HepG2 (cell line): ENCODE results near the gene SPATA32.

Source experiments
- GTF3A ChIP-seq: sonication (generic); formaldehyde crosslinking; conservative IDR thresholded peaks from 2 replicates; pipeline ENCODE4 v1.4.0; 2020; ENCODE audit warnings: mild to moderate bottlenecking, missing genetic modification reagents
- HOXA7 ChIP-seq: sonication (generic); formaldehyde crosslinking; IDR thresholded peaks from 2 replicates; pipeline ENCODE4 v1.8.1; 2022; ENCODE audit warnings: mild to moderate bottlenecking, missing genetic modification reagents, moderate library complexity
- NR2F1 ChIP-seq, 2 experiments: fragments of 450-650 bp in 1 of 2; formaldehyde crosslinking in 1 of 2; IDR thresholded peaks; 2 replicates each; pipeline versions ENCODE4 v1.5.0 to v1.6.1; 2016 to 2020; ENCODE audit warnings: mild to moderate bottlenecking in 1 of 2, missing compliant biosample characterization in 1 of 2, missing genetic modification reagents in 1 of 2, moderate library complexity in 1 of 2
- POLR2AphosphoS5 ChIP-seq: IDR thresholded peaks from 2 replicates; pipeline ENCODE4 v1.6.1; 2012; ENCODE audit warnings: low read depth, low read length
- RBM22 ChIP-seq: fragments of 200-400 bp; formaldehyde crosslinking; optimal IDR thresholded peaks from 2 replicates; pipeline ENCODE3; 2017; ENCODE audit warnings: mild to moderate bottlenecking, low read length, moderate library complexity
- RXRB ChIP-seq: IDR thresholded peaks from 2 replicates; pipeline ENCODE4 v1.6.1; 2016; ENCODE audit warnings: borderline replicate concordance, missing genetic modification reagents, missing compliant biosample characterization
- SAFB2 ChIP-seq: sonication (generic); formaldehyde crosslinking; IDR thresholded peaks from 2 replicates; pipeline ENCODE4 v1.5.1; 2020; ENCODE audit warnings: missing genetic modification reagents, low read depth, mild to moderate bottlenecking, borderline replicate concordance
- ZNF530 ChIP-seq: sonication (generic); formaldehyde crosslinking; IDR thresholded peaks from 2 replicates; pipeline ENCODE4 v1.5.0; 2020; ENCODE audit warnings: low read depth, mild to moderate bottlenecking, missing genetic modification reagents
- ZNF589 ChIP-seq: sonication (generic); formaldehyde crosslinking; conservative IDR thresholded peaks from 2 replicates; pipeline ENCODE4 v1.8.0; 2022; ENCODE audit warnings: mild to moderate bottlenecking, moderate library complexity, missing genetic modification reagents
- ZNF891 ChIP-seq: sonication (generic); formaldehyde crosslinking; IDR thresholded peaks from 2 replicates; pipeline ENCODE4 v1.5.0; 2020; ENCODE audit warnings: mild to moderate bottlenecking, missing genetic modification reagents
- TF ChIP-seq, protein P1 (sequence below): sonication (generic); formaldehyde crosslinking; IDR thresholded peaks from 2 replicates; pipeline ENCODE4 v1.5.1; 2020; ENCODE audit warnings: mild to moderate bottlenecking, missing genetic modification reagents, borderline replicate concordance
- TF ChIP-seq, protein P2 (sequence below): sonication (generic); formaldehyde crosslinking; IDR thresholded peaks from 2 replicates; pipeline ENCODE4 v1.5.0; 2020; ENCODE audit warnings: mild to moderate bottlenecking, missing genetic modification reagents, moderate library complexity
- TF ChIP-seq, protein P3 (sequence below), 2 experiments: sonication (generic) in 1 of 2; formaldehyde crosslinking in 1 of 2; IDR thresholded peaks; 2 replicates each; pipeline versions ENCODE4 v1.5.1 to v1.6.1; 2011 to 2020; ENCODE audit warnings: borderline replicate concordance in 1 of 2, low read depth in 1 of 2, low read length in 1 of 2, mild to moderate bottlenecking in 1 of 2, missing genetic modification reagents in 1 of 2, moderate library complexity in 1 of 2
- TF ChIP-seq, protein P4 (sequence below): sonication (generic); formaldehyde crosslinking; IDR thresholded peaks from 2 replicates; pipeline ENCODE4 v1.9.0; 2021; ENCODE audit warnings: missing genetic modification reagents, borderline replicate concordance

DNA sequence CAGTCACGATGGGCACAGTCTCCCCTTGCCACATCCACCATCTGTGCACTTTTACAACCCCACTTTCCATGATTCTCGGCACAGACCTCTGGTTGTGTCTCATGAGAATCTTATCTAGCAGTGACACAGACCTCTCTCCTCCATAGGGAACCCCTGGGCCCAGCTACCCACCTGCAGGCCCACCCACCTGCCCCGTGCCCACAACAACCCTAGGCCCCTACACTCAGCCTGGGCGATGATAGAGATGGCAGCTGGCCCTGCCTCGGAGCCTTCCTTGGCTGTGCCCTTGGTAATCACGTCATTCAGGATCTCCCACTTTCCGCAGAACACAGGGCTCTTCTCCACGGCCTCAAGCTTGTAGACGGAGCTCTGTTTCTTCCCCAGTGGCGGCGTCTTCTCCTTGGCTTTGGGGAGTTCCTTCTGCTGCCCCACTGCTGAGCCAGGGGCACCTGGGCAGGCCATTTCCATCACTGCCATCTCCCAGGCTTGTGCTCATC, 28.4 kb upstream of the SPATA32 start:
- TF ChIP-seq, protein P1, sequence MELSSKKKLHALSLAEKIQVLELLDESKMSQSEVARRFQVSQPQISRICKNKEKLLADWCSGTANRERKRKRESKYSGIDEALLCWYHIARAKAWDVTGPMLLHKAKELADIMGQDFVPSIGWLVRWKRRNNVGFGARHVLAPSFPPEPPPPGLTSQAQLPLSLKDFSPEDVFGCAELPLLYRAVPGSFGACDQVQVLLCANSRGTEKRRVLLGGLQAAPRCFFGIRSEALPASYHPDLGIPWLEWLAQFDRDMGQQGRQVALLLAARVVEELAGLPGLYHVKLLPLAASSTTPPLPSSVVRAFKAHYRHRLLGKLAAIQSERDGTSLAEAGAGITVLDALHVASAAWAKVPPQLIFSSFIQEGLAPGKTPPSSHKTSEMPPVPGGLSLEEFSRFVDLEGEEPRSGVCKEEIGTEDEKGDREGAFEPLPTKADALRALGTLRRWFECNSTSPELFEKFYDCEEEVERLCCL (CRISPR knock-in tag), result no peak
- TF ChIP-seq ZNF589 (CRISPR knock-in tag) (no peak), POLR2AphosphoS5 (no peak), ZNF530 (CRISPR knock-in tag) (no peak), ZNF891 (CRISPR knock-in tag) (no peak), SAFB2 (CRISPR knock-in tag) (no peak), RBM22 (no peak), GTF3A (no peak), NR2F1 (CRISPR knock-in tag; IDR thresholded peaks at IDR 0.05) (no peak), HOXA7 (no peak), RXRB (CRISPR knock-in tag) (no peak)
- TF ChIP-seq, protein P2, sequence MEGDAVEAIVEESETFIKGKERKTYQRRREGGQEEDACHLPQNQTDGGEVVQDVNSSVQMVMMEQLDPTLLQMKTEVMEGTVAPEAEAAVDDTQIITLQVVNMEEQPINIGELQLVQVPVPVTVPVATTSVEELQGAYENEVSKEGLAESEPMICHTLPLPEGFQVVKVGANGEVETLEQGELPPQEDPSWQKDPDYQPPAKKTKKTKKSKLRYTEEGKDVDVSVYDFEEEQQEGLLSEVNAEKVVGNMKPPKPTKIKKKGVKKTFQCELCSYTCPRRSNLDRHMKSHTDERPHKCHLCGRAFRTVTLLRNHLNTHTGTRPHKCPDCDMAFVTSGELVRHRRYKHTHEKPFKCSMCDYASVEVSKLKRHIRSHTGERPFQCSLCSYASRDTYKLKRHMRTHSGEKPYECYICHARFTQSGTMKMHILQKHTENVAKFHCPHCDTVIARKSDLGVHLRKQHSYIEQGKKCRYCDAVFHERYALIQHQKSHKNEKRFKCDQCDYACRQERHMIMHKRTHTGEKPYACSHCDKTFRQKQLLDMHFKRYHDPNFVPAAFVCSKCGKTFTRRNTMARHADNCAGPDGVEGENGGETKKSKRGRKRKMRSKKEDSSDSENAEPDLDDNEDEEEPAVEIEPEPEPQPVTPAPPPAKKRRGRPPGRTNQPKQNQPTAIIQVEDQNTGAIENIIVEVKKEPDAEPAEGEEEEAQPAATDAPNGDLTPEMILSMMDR (CRISPR knock-in tag), result no peak
- TF ChIP-seq, protein P3, sequence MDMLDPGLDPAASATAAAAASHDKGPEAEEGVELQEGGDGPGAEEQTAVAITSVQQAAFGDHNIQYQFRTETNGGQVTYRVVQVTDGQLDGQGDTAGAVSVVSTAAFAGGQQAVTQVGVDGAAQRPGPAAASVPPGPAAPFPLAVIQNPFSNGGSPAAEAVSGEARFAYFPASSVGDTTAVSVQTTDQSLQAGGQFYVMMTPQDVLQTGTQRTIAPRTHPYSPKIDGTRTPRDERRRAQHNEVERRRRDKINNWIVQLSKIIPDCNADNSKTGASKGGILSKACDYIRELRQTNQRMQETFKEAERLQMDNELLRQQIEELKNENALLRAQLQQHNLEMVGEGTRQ (IDR thresholded peaks at IDR 0.05; ENCODE audit: low read depth, low read length), result no peak
- TF ChIP-seq, protein P3 (CRISPR knock-in tag; IDR thresholded peaks at IDR 0.05; ENCODE audit: borderline replicate concordance), result no peak
- TF ChIP-seq, protein P4, sequence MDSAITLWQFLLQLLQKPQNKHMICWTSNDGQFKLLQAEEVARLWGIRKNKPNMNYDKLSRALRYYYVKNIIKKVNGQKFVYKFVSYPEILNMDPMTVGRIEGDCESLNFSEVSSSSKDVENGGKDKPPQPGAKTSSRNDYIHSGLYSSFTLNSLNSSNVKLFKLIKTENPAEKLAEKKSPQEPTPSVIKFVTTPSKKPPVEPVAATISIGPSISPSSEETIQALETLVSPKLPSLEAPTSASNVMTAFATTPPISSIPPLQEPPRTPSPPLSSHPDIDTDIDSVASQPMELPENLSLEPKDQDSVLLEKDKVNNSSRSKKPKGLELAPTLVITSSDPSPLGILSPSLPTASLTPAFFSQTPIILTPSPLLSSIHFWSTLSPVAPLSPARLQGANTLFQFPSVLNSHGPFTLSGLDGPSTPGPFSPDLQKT (CRISPR knock-in tag), result no peak
